CD4-positive, alpha-beta T cell (primary cell): Measurements from ENCODE around the gene FOXD1. TPM values are rescaled to one million over a fixed set of nuclear protein-coding genes. Genes with fewer than 3 reads are reported as not detected.

Experiments
- ATAC-seq: fragments of 200-7000 bp; cut with Tn5 transposase; one replicate; pipeline ENCODE4 v1.10.0; 2022; ENCODE audit warnings: mild to moderate bottlenecking; ENCODE audit not compliant: poor library complexity
- CTCF ChIA-PET: fragments of 350-600 bp; sonication (Branson Sonifier 250); formaldehyde crosslinking; loops from one replicate; lab custom pipeline; 2021; ENCODE audit warnings: antibody characterized with exemption, inconsistent platforms; lab: Charles Lee
- POLR2A ChIA-PET: fragments of 350-600 bp; sonication (Branson Sonifier 250); formaldehyde crosslinking; loops from one replicate; lab custom pipeline; 2021; ENCODE audit warnings: antibody characterized with exemption, inconsistent platforms; lab: Charles Lee
- DNase-seq, 14 experiments: peaks; one replicate each; pipeline ENCODE4 v3.0.0-alpha.2; 2013 to 2020; ENCODE audit warnings: mixed read lengths in 2 of 14
- H3K27ac ChIP-seq, 2 donors: one replicate each; pipeline versions ENCODE4 v1.5.1 to v1.7.0; 2013; ENCODE audit warnings: low read length in 2 of 2, low read depth in 1 of 2, mild to moderate bottlenecking in 1 of 2
- H3K27me3 ChIP-seq, 2 experiments: 1 replicate in 1 of 2; 2 replicates in 1 of 2; pipeline versions ENCODE4 v1.6.1 to v1.7.0; 2013; ENCODE audit warnings: low read length in 2 of 2, control low read depth in 1 of 2, mild to moderate bottlenecking in 1 of 2, moderate library complexity in 1 of 2; ENCODE audit not compliant: insufficient read depth in 2 of 2, control insufficient read depth in 1 of 2
- H3K36me3 ChIP-seq: one replicate; pipeline ENCODE4 v1.6.1; 2013; ENCODE audit warnings: low read length, control low read depth; ENCODE audit not compliant: insufficient read depth
- H3K4me1 ChIP-seq: one replicate; pipeline ENCODE4 v1.6.1; 2013; ENCODE audit warnings: low read length, control low read depth; ENCODE audit not compliant: insufficient read depth
- H3K4me3 ChIP-seq: one replicate; pipeline ENCODE4 v1.5.1; 2013; ENCODE audit warnings: mild to moderate bottlenecking, low read length, moderate library complexity
- H3K9me3 ChIP-seq, 2 experiments: 1 replicate in 1 of 2; 2 replicates in 1 of 2; pipeline versions ENCODE4 v1.6.1 to v1.7.0; 2013; ENCODE audit warnings: low read length in 2 of 2, mild to moderate bottlenecking in 2 of 2, control low read depth in 1 of 2, moderate library complexity in 1 of 2; ENCODE audit not compliant: control insufficient read depth in 1 of 2, insufficient read depth in 1 of 2
- H3K27ac Mint-ChIP-seq: one replicate; pipeline ENCODE4 v1.8.0; 2020; ENCODE audit warnings: mixed read lengths
- H3K27me3 Mint-ChIP-seq: one replicate; pipeline ENCODE4 v1.8.0; 2021; ENCODE audit warnings: mixed read lengths
- H3K36me3 Mint-ChIP-seq: one replicate; pipeline ENCODE4 v1.8.0; 2021; ENCODE audit warnings: low read depth, mixed read lengths
- H3K4me1 Mint-ChIP-seq: one replicate; pipeline ENCODE4 v1.8.0; 2021; ENCODE audit warnings: low read depth, mixed read lengths
- H3K4me3 Mint-ChIP-seq: one replicate; pipeline ENCODE4 v1.8.0; 2020; ENCODE audit warnings: mild to moderate bottlenecking, mixed read lengths
- H3K9me3 Mint-ChIP-seq: one replicate; pipeline ENCODE4 v1.8.0; 2020; ENCODE audit warnings: mixed read lengths
- CTCF ChIP-seq: fragments of 200-600 bp; IDR thresholded peaks from one replicate; pipeline ENCODE4 v1.8.0; 2022; ENCODE audit warnings: antibody characterized with exemption, mild to moderate bottlenecking
- intact Hi-C, 2 experiments: fragments of 100-400 bp; cut with DNase I in 1 of 2; cut with micrococcal nuclease in 1 of 2; formaldehyde crosslinking; loops; one replicate each; pipeline versions ENCODE4 v1.15.1 to v1.9.0; 2023 to 2025; cut with DNase I, micrococcal nuclease
- total RNA-seq, 174 experiments: library from RNA in 2 of 174; stranded (reverse) in 2 of 174; gene quantifications; one replicate each; pipeline ENCODE4 v1.2.3 and lab custom pipeline; 2021 to 2026

Gene FOXD1
- total RNA-seq, 2 experiments from 2014 or later, result not detected

- H3K36me3 ChIP-seq, result no peaks in the 10 kb centered on the region
- ATAC-seq (no peak), DNase-seq (no peak)
- no peak overlapping the region for H3K27ac ChIP-seq
- POLR2A ChIA-PET, result no interaction called here
- H3K27ac Mint-ChIP-seq, result peak overlapping the region; percentile 4
- intact Hi-C loops, result loop anchor here in 1 of 2 experiments (5.0 kb wide), 1 partner anchor 62 kb away; no protein-coding TSS in a partner anchor
- H3K4me3 Mint-ChIP-seq, result peak overlapping the region; percentile 30
- peaks cover 65 to 84% of the 10 kb centered on the region in 2 experiments for H3K27me3 ChIP-seq
- H3K4me3 ChIP-seq, result no peak overlapping the region
- peaks cover 6% of the 10 kb centered on the region for H3K36me3 Mint-ChIP-seq
- CTCF ChIA-PET, result interaction anchor here (3.1 kb wide), 1 partner anchor 10 kb away, joined by 12 read pairs; no protein-coding TSS in a partner anchor
- H3K9me3 ChIP-seq, result peaks cover 6 to 33% of the 10 kb centered on the region in 2 experiments
- H3K9me3 Mint-ChIP-seq, result peaks cover 2% of the 10 kb centered on the region
- peaks cover 28% of the 10 kb centered on the region for H3K4me1 ChIP-seq
- H3K27me3 Mint-ChIP-seq, result peaks cover 90% of the 10 kb centered on the region
- TF ChIP-seq CTCF, result no peak
- peaks cover 20% of the 10 kb centered on the region for H3K4me1 Mint-ChIP-seq
Measured at GRCh38 chr5:73444499-73445438, 3.8 kb downstream of the FOXD1 start.

GRCh38 chr5:73443829-73444498 is 4.6 kb downstream of the FOXD1 start:
- no peak for DNase-seq
- Mint-ChIP-seq H3K27ac (no peak overlapping the region), H3K27me3 (peaks cover 90% of the 10 kb centered on the region), H3K9me3 (no peaks in the 10 kb centered on the region), H3K4me3 (no peak overlapping the region), H3K4me1 (peaks cover 16% of the 10 kb centered on the region), H3K36me3 (peaks cover 2% of the 10 kb centered on the region)
- Histone ChIP-seq H3K9me3 (peaks cover 5 to 27% of the 10 kb centered on the region in 2 experiments), H3K27ac (no peak overlapping the region), H3K36me3 (no peaks in the 10 kb centered on the region), H3K4me1 (peaks cover 21% of the 10 kb centered on the region), H3K27me3 (peaks cover 58 to 84% of the 10 kb centered on the region in 2 experiments), H3K4me3 (no peak overlapping the region)
- CTCF ChIA-PET, result interaction anchor here (1.0 to 3.1 kb wide), 2 partner anchors 7 to 11 kb away, joined by 3 to 12 read pairs; no protein-coding TSS in a partner anchor
- no peak for ATAC-seq
- TF ChIP-seq CTCF, result no peak
- intact Hi-C loops, result loop anchor here in 1 of 2 experiments (5.0 kb wide), 1 partner anchor 62 kb away; no protein-coding TSS in a partner anchor
- POLR2A ChIA-PET, result interaction anchor here (1.2 kb wide), 1 partner anchor 55 kb away, joined by 3 read pairs; the partner anchor contains the start of gene BTF3

- H3K4me1 Mint-ChIP-seq, result peaks cover 12% of the 10 kb centered on the region
- H3K4me3 ChIP-seq, result no peak overlapping the region
- ChIA-PET CTCF (interaction anchor here (1.0 to 3.1 kb wide), 2 partner anchors 8 to 11 kb away, joined by 3 to 12 read pairs; no protein-coding TSS in a partner anchor), POLR2A (interaction anchor here (1.0 to 1.2 kb wide), 2 partner anchors 8 to 56 kb away, joined by 3 read pairs; partner anchors contain the start of gene BTF3)
- H3K27me3 ChIP-seq, result peaks cover 61 to 87% of the 10 kb centered on the region in 2 experiments
- intact Hi-C loops, result loop anchor here in 1 of 2 experiments (5.0 kb wide), 1 partner anchor 61 kb away; no protein-coding TSS in a partner anchor
- no peak for DNase-seq
- peaks cover 5 to 22% of the 10 kb centered on the region in 2 experiments for H3K9me3 ChIP-seq
- no peak overlapping the region for H3K27ac ChIP-seq
- H3K27me3 Mint-ChIP-seq, result peaks cover 93% of the 10 kb centered on the region
- peaks cover 14% of the 10 kb centered on the region for H3K4me1 ChIP-seq
- no peaks in the 10 kb centered on the region for H3K36me3 Mint-ChIP-seq
- no peaks in the 10 kb centered on the region for H3K36me3 ChIP-seq
- ATAC-seq, result no peak
- no peak overlapping the region for H3K4me3 Mint-ChIP-seq
- H3K9me3 Mint-ChIP-seq, result no peaks in the 10 kb centered on the region
- no peak overlapping the region for H3K27ac Mint-ChIP-seq
- TF ChIP-seq CTCF, result no peak
Measured at GRCh38 chr5:73442996-73443627, 5.5 kb downstream of the FOXD1 start.
